Measurements from ENCODE around the gene BMF.

Gene BMF

GRCh38 chr15:40053831-40054604 lies 54.7 kb downstream of the BMF start:
- Histone ChIP-seq H3K18ac (ENCODE audit: low read length) (no peak overlapping the region), H2BK5ac (ENCODE audit: low read length) (no peak overlapping the region), H3K36me3 (ENCODE audit: control insufficient read depth, insufficient read depth, low read length) (no peaks in the 10 kb centered on the region), H3K4ac (ENCODE audit: low read depth, low read length) (no peak overlapping the region), H3K27ac (ENCODE audit: low read depth, low read length) (no peak overlapping the region), H4K8ac (ENCODE audit: low read depth, low read length) (no peak overlapping the region), H3K27me3 (ENCODE audit: insufficient read depth, low read length, poor library complexity) (no peaks in the 10 kb centered on the region), H3K23ac (ENCODE audit: low read length) (no peak overlapping the region), H3K56ac (ENCODE audit: low read length) (no peak overlapping the region), H3K4me3 (ENCODE audit: low read length) (no peak overlapping the region), H2AK5ac (ENCODE audit: low read length) (no peak overlapping the region), H3K4me1 (ENCODE audit: control insufficient read depth, low read depth, low read length) (no peaks in the 10 kb centered on the region), H3K79me1 (ENCODE audit: low read length) (no peaks in the 10 kb centered on the region), H3K4me2 (ENCODE audit: low read length) (no peak overlapping the region), H2BK120ac (ENCODE audit: low read depth, low read length) (no peak overlapping the region), H4K5ac (ENCODE audit: low read length) (no peak overlapping the region), H3K9ac (ENCODE audit: low read length) (no peak overlapping the region), H3K79me2 (ENCODE audit: control insufficient read depth, insufficient read depth, low read length) (no peaks in the 10 kb centered on the region), H2BK15ac (replicated peaks; ENCODE audit: low read depth) (no peak overlapping the region)
- DNase-seq: no peak
- WGBS (ENCODE audit: extremely low coverage, insufficient coverage, low lambda C conversion rate): no CpG with 5 or more reads among the region's 14 CpGs

GRCh38 chr15:40053079-40053830 lies 55.4 kb downstream of the BMF start:
- Histone ChIP-seq H4K8ac (ENCODE audit: low read depth, low read length) (no peak overlapping the region), H2BK120ac (ENCODE audit: low read depth, low read length) (no peak overlapping the region), H3K4me3 (ENCODE audit: low read length) (no peak overlapping the region), H3K79me2 (ENCODE audit: control insufficient read depth, insufficient read depth, low read length) (no peaks in the 10 kb centered on the region), H3K79me1 (ENCODE audit: low read length) (no peaks in the 10 kb centered on the region), H3K23ac (ENCODE audit: low read length) (no peak overlapping the region), H3K27me3 (ENCODE audit: insufficient read depth, low read length, poor library complexity) (no peaks in the 10 kb centered on the region), H2BK15ac (replicated peaks; ENCODE audit: low read depth) (no peak overlapping the region), H4K5ac (ENCODE audit: low read length) (no peak overlapping the region), H3K27ac (ENCODE audit: low read depth, low read length) (no peak overlapping the region), H2AK5ac (ENCODE audit: low read length) (no peak overlapping the region), H3K4me1 (ENCODE audit: control insufficient read depth, low read depth, low read length) (no peaks in the 10 kb centered on the region), H3K4me2 (ENCODE audit: low read length) (no peak overlapping the region), H2BK5ac (ENCODE audit: low read length) (no peak overlapping the region), H3K56ac (ENCODE audit: low read length) (peak overlapping the region; percentile 43), H3K18ac (ENCODE audit: low read length) (no peak overlapping the region), H3K4ac (ENCODE audit: low read depth, low read length) (no peak overlapping the region), H3K36me3 (ENCODE audit: control insufficient read depth, insufficient read depth, low read length) (no peaks in the 10 kb centered on the region), H3K9ac (ENCODE audit: low read length) (no peak overlapping the region)
- no CpG with 5 or more reads among the region's 12 CpGs for WGBS (ENCODE audit: extremely low coverage, insufficient coverage, low lambda C conversion rate)
- DNase-seq: no peak

- no peaks in the 10 kb centered on the region for H3K27me3 ChIP-seq (ENCODE audit: insufficient read depth, low read length, poor library complexity)
- no peak overlapping the region for H3K23ac ChIP-seq (ENCODE audit: low read length)
- H2BK120ac ChIP-seq (ENCODE audit: low read depth, low read length): no peak overlapping the region
- H3K4me2 ChIP-seq (ENCODE audit: low read length): no peak overlapping the region
- no peaks in the 10 kb centered on the region for H3K36me3 ChIP-seq (ENCODE audit: control insufficient read depth, insufficient read depth, low read length)
- H3K9ac ChIP-seq (ENCODE audit: low read length): no peak overlapping the region
- H3K79me1 ChIP-seq (ENCODE audit: low read length): no peaks in the 10 kb centered on the region
- DNase-seq: no peak
- no peak overlapping the region for H2BK5ac ChIP-seq (ENCODE audit: low read length)
- no peak overlapping the region for H2BK15ac ChIP-seq (replicated peaks; ENCODE audit: low read depth)
- H3K27ac ChIP-seq (ENCODE audit: low read depth, low read length): no peak overlapping the region
- H3K18ac ChIP-seq (ENCODE audit: low read length): no peak overlapping the region
- no peaks in the 10 kb centered on the region for H3K79me2 ChIP-seq (ENCODE audit: control insufficient read depth, insufficient read depth, low read length)
- H3K4me3 ChIP-seq (ENCODE audit: low read length): no peak overlapping the region
- H4K5ac ChIP-seq (ENCODE audit: low read length): no peak overlapping the region
- peaks cover 2% of the 10 kb centered on the region for H3K4me1 ChIP-seq (ENCODE audit: control insufficient read depth, low read depth, low read length)
- H3K56ac ChIP-seq (ENCODE audit: low read length): no peak overlapping the region
- no peak overlapping the region for H3K4ac ChIP-seq (ENCODE audit: low read depth, low read length)
- no peak overlapping the region for H4K8ac ChIP-seq (ENCODE audit: low read depth, low read length)
- no peak overlapping the region for H2AK5ac ChIP-seq (ENCODE audit: low read length)
- no CpG with 5 or more reads among the region's 6 CpGs for WGBS (ENCODE audit: extremely low coverage, insufficient coverage, low lambda C conversion rate)
These were observed 56.1 kb downstream of the BMF start for GRCh38 chr15:40052604-40053003.

GRCh38 chr15:40051616-40052415 lies 56.9 kb downstream of the BMF start:
- Histone ChIP-seq H4K5ac (ENCODE audit: low read length) (no peak overlapping the region), H3K79me2 (ENCODE audit: control insufficient read depth, insufficient read depth, low read length) (no peaks in the 10 kb centered on the region), H3K4ac (ENCODE audit: low read depth, low read length) (no peak overlapping the region), H3K27me3 (ENCODE audit: insufficient read depth, low read length, poor library complexity) (no peaks in the 10 kb centered on the region), H3K9ac (ENCODE audit: low read length) (no peak overlapping the region), H3K4me2 (ENCODE audit: low read length) (no peak overlapping the region), H3K18ac (ENCODE audit: low read length) (no peak overlapping the region), H3K56ac (ENCODE audit: low read length) (no peak overlapping the region), H3K27ac (ENCODE audit: low read depth, low read length) (no peak overlapping the region), H3K36me3 (ENCODE audit: control insufficient read depth, insufficient read depth, low read length) (no peaks in the 10 kb centered on the region), H3K4me1 (ENCODE audit: control insufficient read depth, low read depth, low read length) (peaks cover 2% of the 10 kb centered on the region), H2BK5ac (ENCODE audit: low read length) (no peak overlapping the region), H3K23ac (ENCODE audit: low read length) (no peak overlapping the region), H3K79me1 (ENCODE audit: low read length) (no peaks in the 10 kb centered on the region), H2BK120ac (ENCODE audit: low read depth, low read length) (no peak overlapping the region), H4K8ac (ENCODE audit: low read depth, low read length) (no peak overlapping the region), H2BK15ac (replicated peaks; ENCODE audit: low read depth) (no peak overlapping the region), H3K4me3 (ENCODE audit: low read length) (no peak overlapping the region), H2AK5ac (ENCODE audit: low read length) (no peak overlapping the region)
- no peak for DNase-seq
- no CpG with 5 or more reads among the region's 11 CpGs for WGBS (ENCODE audit: extremely low coverage, insufficient coverage, low lambda C conversion rate)

DNA sequence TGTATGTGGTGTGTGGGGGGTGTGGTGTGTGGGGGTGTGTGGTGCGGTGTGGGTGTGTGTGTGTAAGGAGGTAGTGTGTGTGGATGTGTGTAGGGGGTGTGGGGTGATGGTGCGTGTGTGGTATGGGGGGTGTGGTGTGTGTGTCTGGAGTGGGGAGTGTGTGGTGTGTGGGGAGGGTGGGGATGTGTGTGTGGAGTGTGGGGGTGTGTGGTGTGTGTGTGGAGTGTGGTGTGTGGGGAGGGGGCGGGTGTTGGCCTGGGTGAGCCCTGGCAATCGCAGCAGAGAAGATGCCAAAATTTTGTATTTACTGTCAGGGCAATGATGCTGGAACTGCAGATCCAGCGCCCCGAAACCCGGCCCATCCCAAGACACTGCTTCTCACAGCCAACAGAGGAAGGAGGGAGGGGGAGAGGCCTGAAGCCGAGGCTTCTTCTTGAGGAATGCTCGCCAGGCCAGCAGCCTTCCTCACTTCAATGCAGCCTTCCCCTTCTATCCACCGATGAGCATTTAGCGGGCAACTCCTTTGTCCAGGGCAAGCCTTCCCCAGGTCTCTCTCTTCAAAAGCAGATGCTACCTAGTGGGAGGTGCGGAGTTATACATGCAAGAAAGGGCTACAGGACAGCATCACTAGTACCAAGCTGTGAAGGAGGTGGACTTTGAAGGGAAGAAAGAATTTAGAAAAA lies 57.8 kb downstream of the BMF start:
- H3K23ac ChIP-seq (ENCODE audit: low read length): no peak overlapping the region
- no peak overlapping the region for H3K4me2 ChIP-seq (ENCODE audit: low read length)
- H3K79me2 ChIP-seq (ENCODE audit: control insufficient read depth, insufficient read depth, low read length): no peaks in the 10 kb centered on the region
- no peak overlapping the region for H2BK15ac ChIP-seq (replicated peaks; ENCODE audit: low read depth)
- no peak overlapping the region for H4K5ac ChIP-seq (ENCODE audit: low read length)
- H3K36me3 ChIP-seq (ENCODE audit: control insufficient read depth, insufficient read depth, low read length): no peaks in the 10 kb centered on the region
- no peaks in the 10 kb centered on the region for H3K27me3 ChIP-seq (ENCODE audit: insufficient read depth, low read length, poor library complexity)
- WGBS (ENCODE audit: extremely low coverage, insufficient coverage, low lambda C conversion rate): 100% methylated on average over 2 of the region's 12 CpGs
- peaks cover 2% of the 10 kb centered on the region for H3K4me1 ChIP-seq (ENCODE audit: control insufficient read depth, low read depth, low read length)
- H3K18ac ChIP-seq (ENCODE audit: low read length): no peak overlapping the region
- no peak overlapping the region for H3K9ac ChIP-seq (ENCODE audit: low read length)
- H3K56ac ChIP-seq (ENCODE audit: low read length): no peak overlapping the region
- no peak overlapping the region for H3K4me3 ChIP-seq (ENCODE audit: low read length)
- H2BK5ac ChIP-seq (ENCODE audit: low read length): no peak overlapping the region
- H3K4ac ChIP-seq (ENCODE audit: low read depth, low read length): no peak overlapping the region
- peak; percentile 83 for DNase-seq
- no peak overlapping the region for H2AK5ac ChIP-seq (ENCODE audit: low read length)
- H3K79me1 ChIP-seq (ENCODE audit: low read length): no peaks in the 10 kb centered on the region
- H4K8ac ChIP-seq (ENCODE audit: low read depth, low read length): no peak overlapping the region
- no peak overlapping the region for H2BK120ac ChIP-seq (ENCODE audit: low read depth, low read length)
- no peak overlapping the region for H3K27ac ChIP-seq (ENCODE audit: low read depth, low read length)
